ENCODE data around the gene YIPF5.

The YIPF5 gene

DNA sequence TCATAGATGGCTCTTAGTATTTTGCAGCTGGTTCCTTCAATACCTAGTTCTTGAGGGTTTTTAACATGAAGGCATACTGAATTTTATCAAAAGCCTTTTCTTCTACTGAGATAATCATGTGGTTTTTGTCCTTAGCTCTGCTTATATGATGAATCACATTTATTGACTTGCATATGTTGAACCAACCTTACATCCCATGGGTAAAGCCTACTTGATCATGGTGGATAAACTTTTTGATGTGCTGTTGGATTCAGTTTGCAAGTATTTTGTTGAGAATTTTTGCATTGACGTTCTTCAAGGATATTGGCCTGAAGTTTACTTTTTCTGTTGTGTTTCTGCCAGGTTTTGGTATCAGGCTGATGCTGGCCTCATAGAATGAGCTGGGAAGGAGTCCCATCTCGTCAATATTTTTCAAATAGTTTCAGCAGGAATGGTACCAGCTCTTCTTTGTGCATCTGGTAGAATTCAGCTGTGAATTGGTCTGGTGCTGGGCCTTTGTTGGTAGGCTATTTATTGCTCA is 49.7 kb downstream of the YIPF5 start:
- no peak overlapping the region for H3K9ac ChIP-seq (ENCODE audit: low read length)
- no peaks in the 10 kb centered on the region for H3K9me2 ChIP-seq (replicated peaks; ENCODE audit: insufficient read depth, low read length)
- TF ChIP-seq, protein P1, sequence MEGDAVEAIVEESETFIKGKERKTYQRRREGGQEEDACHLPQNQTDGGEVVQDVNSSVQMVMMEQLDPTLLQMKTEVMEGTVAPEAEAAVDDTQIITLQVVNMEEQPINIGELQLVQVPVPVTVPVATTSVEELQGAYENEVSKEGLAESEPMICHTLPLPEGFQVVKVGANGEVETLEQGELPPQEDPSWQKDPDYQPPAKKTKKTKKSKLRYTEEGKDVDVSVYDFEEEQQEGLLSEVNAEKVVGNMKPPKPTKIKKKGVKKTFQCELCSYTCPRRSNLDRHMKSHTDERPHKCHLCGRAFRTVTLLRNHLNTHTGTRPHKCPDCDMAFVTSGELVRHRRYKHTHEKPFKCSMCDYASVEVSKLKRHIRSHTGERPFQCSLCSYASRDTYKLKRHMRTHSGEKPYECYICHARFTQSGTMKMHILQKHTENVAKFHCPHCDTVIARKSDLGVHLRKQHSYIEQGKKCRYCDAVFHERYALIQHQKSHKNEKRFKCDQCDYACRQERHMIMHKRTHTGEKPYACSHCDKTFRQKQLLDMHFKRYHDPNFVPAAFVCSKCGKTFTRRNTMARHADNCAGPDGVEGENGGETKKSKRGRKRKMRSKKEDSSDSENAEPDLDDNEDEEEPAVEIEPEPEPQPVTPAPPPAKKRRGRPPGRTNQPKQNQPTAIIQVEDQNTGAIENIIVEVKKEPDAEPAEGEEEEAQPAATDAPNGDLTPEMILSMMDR (IDR thresholded peaks at IDR 0.05; ENCODE audit: low read length): no peak
- no peak for TF ChIP-seq EZH2 (optimal IDR thresholded peaks at IDR 0.05; ENCODE audit: low read depth, low read length)
- TF ChIP-seq EZH2phosphoT487 (IDR thresholded peaks at IDR 0.05; ENCODE audit: low read length): no peak
- H3K27ac ChIP-seq (ENCODE audit: low read length): no peak overlapping the region
- no peaks in the 10 kb centered on the region for H3K27me3 ChIP-seq (replicated peaks; ENCODE audit: insufficient read depth, low read length)
- no peaks in the 10 kb centered on the region for H3K9me3 ChIP-seq (replicated peaks; ENCODE audit: insufficient read depth, low read length)
- no peak overlapping the region for H3K4me2 ChIP-seq (ENCODE audit: low read depth, low read length)
- no peaks in the 10 kb centered on the region for H3K4me1 ChIP-seq (ENCODE audit: low read length)
- no peak for DNase-seq
- H3K4me3 ChIP-seq (ENCODE audit: low read length): no peak overlapping the region
- H3K36me3 ChIP-seq (replicated peaks; ENCODE audit: insufficient read depth, low read length): no peaks in the 10 kb centered on the region
- H2AFZ ChIP-seq (ENCODE audit: low read length): no peak overlapping the region
- H3F3A ChIP-seq (ENCODE audit: insufficient read depth, low read length): no peaks in the 10 kb centered on the region
- H4K20me1 ChIP-seq (ENCODE audit: insufficient read depth, low read length): no peaks in the 10 kb centered on the region
- no peaks in the 10 kb centered on the region for H3K79me2 ChIP-seq (ENCODE audit: low read length)

DNA sequence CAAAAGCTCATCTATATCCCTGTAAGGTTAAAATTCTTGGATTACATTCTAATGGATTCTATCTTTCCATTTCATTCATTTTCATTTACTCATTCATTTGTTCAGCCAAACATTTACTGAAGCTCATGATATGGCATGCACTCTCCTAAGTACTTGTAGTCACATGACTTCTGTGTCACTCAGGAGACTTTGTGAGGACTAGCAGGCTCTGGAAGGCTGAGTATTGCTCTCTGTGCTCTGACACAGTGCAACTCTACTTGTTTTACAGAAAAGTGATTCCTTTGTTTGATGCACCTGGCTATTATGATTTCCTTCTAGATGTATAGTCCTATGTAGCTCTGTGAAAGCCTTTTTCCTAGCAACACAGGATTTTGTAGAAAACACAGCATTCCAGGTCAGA is 53.0 kb downstream of the YIPF5 start:
- no peaks in the 10 kb centered on the region for H3K79me2 ChIP-seq (ENCODE audit: low read length)
- no peak overlapping the region for H2AFZ ChIP-seq (ENCODE audit: low read length)
- H4K20me1 ChIP-seq (ENCODE audit: insufficient read depth, low read length): no peaks in the 10 kb centered on the region
- H3K36me3 ChIP-seq (replicated peaks; ENCODE audit: insufficient read depth, low read length): no peaks in the 10 kb centered on the region
- no peaks in the 10 kb centered on the region for H3F3A ChIP-seq (ENCODE audit: insufficient read depth, low read length)
- H3K27me3 ChIP-seq (replicated peaks; ENCODE audit: insufficient read depth, low read length): no peaks in the 10 kb centered on the region
- TF ChIP-seq EZH2 (optimal IDR thresholded peaks at IDR 0.05; ENCODE audit: low read depth, low read length) (no peak), EZH2phosphoT487 (IDR thresholded peaks at IDR 0.05; ENCODE audit: low read length) (no peak)
- TF ChIP-seq, protein P1 (IDR thresholded peaks at IDR 0.05; ENCODE audit: low read length): no peak
- no peaks in the 10 kb centered on the region for H3K9me3 ChIP-seq (replicated peaks; ENCODE audit: insufficient read depth, low read length)
- H3K4me2 ChIP-seq (ENCODE audit: low read depth, low read length): no peak overlapping the region
- no peak for DNase-seq
- no peaks in the 10 kb centered on the region for H3K4me1 ChIP-seq (ENCODE audit: low read length)
- no peak overlapping the region for H3K27ac ChIP-seq (ENCODE audit: low read length)
- no peak overlapping the region for H3K4me3 ChIP-seq (ENCODE audit: low read length)
- H3K9ac ChIP-seq (ENCODE audit: low read length): no peak overlapping the region
- no peaks in the 10 kb centered on the region for H3K9me2 ChIP-seq (replicated peaks; ENCODE audit: insufficient read depth, low read length)

DNA sequence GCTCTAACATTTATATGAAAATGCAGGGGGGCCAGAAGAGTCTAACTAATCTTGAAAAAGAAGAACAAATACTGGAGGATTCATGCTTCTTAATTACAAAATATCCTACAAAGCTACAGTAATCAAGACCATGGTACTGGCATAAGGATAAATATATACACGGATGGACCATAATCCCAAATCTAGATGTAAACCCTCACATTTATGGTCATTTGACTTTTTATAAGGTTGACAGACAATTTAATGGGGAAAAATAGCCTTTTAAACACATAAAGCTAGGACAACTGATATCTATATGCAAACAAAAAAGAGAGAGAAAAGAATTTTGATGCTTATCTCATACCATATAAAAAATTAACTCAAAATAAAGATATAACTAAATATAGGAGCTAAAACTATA is 55.9 kb downstream of the YIPF5 start:
- TF ChIP-seq EZH2 (optimal IDR thresholded peaks at IDR 0.05; ENCODE audit: low read depth, low read length): no peak
- TF ChIP-seq, protein P1 (IDR thresholded peaks at IDR 0.05; ENCODE audit: low read length): no peak
- no peak for TF ChIP-seq EZH2phosphoT487 (IDR thresholded peaks at IDR 0.05; ENCODE audit: low read length)
- H3K9me2 ChIP-seq (replicated peaks; ENCODE audit: insufficient read depth, low read length): no peaks in the 10 kb centered on the region
- H3K27ac ChIP-seq (ENCODE audit: low read length): no peak overlapping the region
- H3K27me3 ChIP-seq (replicated peaks; ENCODE audit: insufficient read depth, low read length): no peaks in the 10 kb centered on the region
- no peak for DNase-seq
- H3K4me2 ChIP-seq (ENCODE audit: low read depth, low read length): no peak overlapping the region
- H2AFZ ChIP-seq (ENCODE audit: low read length): no peak overlapping the region
- no peaks in the 10 kb centered on the region for H3K4me1 ChIP-seq (ENCODE audit: low read length)
- H3K9me3 ChIP-seq (replicated peaks; ENCODE audit: insufficient read depth, low read length): no peaks in the 10 kb centered on the region
- no peaks in the 10 kb centered on the region for H3F3A ChIP-seq (ENCODE audit: insufficient read depth, low read length)
- no peaks in the 10 kb centered on the region for H4K20me1 ChIP-seq (ENCODE audit: insufficient read depth, low read length)
- no peaks in the 10 kb centered on the region for H3K79me2 ChIP-seq (ENCODE audit: low read length)
- no peak overlapping the region for H3K9ac ChIP-seq (ENCODE audit: low read length)
- H3K4me3 ChIP-seq (ENCODE audit: low read length): no peak overlapping the region
- no peaks in the 10 kb centered on the region for H3K36me3 ChIP-seq (replicated peaks; ENCODE audit: insufficient read depth, low read length)
